ENCODE data around the gene SLC1A2.

GRCh38 chr11:35363854-35364780, 55.2 kb downstream of the SLC1A2 start:
- TF ChIP-seq CTCF (IDR thresholded peaks at IDR 0.05) (no peak), POLR2AphosphoS5 (IDR thresholded peaks at IDR 0.05) (peak in 2 of 3 donors; percentile 65 to 80)
